ENCODE results near the gene DCUN1D4. TPM values are rescaled to one million over a fixed set of nuclear protein-coding genes. Genes with fewer than 3 reads are reported as not detected.

The DCUN1D4 gene
- polyA plus RNA-seq, 5 donors: 35.9 to 63.7 (median 47.5) TPM

DNA sequence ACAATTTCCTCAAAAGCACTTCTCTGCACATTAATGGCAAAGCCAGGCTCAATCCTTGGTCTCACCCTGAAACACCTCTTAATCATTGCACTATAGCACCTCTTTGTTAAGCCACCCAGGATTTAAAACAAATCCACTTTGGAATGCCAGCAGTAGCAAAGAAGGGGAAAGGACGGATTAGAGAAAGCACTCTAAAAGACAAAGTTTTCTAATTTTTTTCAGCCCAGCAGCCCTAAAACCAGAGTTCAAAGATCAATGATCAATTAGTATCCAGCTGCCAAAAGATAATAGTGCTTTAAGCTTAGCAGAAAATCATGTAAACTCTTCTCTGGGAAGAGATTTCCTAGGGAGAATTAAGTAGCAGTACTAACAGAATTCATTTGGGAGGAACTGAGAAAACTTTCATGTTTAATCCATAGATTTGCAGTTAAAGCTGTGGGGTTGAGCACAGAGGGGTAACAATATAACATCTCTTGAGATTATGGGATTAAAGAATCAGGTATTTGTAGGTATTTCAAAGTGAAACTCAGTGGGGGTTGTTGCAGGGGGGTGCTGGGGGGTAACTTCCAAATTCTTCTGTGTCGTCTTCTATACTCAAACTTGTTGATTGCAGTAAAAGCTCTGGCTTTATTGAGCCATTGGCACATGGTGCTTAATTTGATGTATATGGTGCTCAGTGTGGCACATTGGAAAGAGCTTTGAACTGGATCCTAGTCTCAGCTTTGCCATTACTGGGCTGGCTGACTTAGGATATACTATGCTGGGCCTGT, 115.4 kb downstream of the DCUN1D4 start:
- DNase-seq: no peak

- DNase-seq: no peak
Measured at GRCh38 chr4:51960486-51960885, 117.5 kb downstream of the DCUN1D4 start.

DNA sequence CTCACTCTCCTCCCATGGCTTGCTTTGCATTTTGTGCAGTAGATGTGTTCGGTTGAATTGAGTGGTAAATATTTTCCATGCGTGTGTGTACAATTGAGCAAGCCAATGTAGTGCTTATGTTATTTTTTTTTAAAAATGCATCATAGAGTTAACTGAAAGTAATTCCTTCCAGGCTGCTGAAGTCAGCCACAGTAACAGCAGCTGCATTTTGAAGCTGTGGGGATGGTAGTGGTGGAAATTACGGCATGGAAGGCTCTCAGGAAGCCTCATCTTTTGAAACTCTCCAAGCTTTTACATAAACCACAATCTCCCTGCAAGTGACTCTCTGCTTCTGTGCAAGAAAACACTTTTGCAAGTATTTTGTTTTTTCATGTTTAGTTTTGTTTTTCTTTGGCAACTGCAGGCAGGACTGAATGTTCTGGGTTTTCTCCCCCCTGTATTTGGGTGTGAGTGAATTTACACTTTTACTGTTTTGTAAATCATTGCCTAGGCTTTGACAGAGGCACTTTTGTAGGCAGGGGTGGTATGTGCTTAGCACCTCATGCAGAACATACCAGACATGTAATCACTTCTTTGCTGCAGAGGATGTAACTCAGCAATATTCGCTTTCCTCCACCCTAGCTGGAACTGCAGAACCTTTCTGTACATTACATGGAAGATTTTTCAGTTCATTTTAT, 121.0 kb downstream of the DCUN1D4 start:
- no peak for DNase-seq

DNA sequence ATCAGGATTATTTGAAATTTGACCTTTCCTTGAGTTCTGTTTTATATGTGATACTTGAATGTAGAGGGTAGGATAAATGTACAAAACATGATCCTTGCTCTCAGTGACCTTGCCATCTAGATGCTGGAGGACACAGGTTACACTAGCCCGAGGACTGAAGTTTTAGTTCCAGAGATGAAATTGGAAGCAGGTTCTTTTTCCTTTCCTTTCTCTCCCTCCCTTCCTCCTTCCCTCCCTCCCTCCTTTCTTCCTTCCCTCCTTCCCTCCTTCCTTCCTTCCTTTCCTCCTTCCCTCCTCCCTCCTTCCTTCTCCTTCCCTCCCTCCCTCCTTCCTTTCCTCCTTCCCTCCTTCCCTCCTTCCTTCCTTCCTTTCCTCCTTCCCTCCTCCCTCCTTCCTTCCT, 122.9 kb downstream of the DCUN1D4 start:
- DNase-seq: no peak

Other genes starting within 250 kb of the DCUN1D4 start
- gene LRRC66, start 177.2 kb downstream of the DCUN1D4 start, polyA plus RNA-seq (ENCODE audit: insufficient read depth in 1 of 5, insufficient read length in 5 of 5, low replicate concordance in 1 of 5): under 1 TPM; 0.22 to 0.61 (median 0.31) TPM
- gene SGCB, start 195.1 kb downstream of the DCUN1D4 start, polyA plus RNA-seq (ENCODE audit: insufficient read depth in 1 of 5, insufficient read length in 5 of 5, low replicate concordance in 1 of 5): 10 to 100 TPM; 30.4 to 46.9 (median 41.7) TPM
- 10 to 100 TPM in 1 of 5 donors, 1 to 10 TPM in 4; 2.2 to 12.6 (median 8.1) TPM for gene SPATA18, start 208.2 kb downstream of the DCUN1D4 start, polyA plus RNA-seq (ENCODE audit: insufficient read depth in 1 of 5, insufficient read length in 5 of 5, low replicate concordance in 1 of 5)

Measured in right lung (tissue), 5 donors.